ENCODE results near the gene TECTA. TPM values are rescaled to one million over a fixed set of nuclear protein-coding genes. Genes with fewer than 3 reads are reported as not detected.

TECTA gene, protein sequence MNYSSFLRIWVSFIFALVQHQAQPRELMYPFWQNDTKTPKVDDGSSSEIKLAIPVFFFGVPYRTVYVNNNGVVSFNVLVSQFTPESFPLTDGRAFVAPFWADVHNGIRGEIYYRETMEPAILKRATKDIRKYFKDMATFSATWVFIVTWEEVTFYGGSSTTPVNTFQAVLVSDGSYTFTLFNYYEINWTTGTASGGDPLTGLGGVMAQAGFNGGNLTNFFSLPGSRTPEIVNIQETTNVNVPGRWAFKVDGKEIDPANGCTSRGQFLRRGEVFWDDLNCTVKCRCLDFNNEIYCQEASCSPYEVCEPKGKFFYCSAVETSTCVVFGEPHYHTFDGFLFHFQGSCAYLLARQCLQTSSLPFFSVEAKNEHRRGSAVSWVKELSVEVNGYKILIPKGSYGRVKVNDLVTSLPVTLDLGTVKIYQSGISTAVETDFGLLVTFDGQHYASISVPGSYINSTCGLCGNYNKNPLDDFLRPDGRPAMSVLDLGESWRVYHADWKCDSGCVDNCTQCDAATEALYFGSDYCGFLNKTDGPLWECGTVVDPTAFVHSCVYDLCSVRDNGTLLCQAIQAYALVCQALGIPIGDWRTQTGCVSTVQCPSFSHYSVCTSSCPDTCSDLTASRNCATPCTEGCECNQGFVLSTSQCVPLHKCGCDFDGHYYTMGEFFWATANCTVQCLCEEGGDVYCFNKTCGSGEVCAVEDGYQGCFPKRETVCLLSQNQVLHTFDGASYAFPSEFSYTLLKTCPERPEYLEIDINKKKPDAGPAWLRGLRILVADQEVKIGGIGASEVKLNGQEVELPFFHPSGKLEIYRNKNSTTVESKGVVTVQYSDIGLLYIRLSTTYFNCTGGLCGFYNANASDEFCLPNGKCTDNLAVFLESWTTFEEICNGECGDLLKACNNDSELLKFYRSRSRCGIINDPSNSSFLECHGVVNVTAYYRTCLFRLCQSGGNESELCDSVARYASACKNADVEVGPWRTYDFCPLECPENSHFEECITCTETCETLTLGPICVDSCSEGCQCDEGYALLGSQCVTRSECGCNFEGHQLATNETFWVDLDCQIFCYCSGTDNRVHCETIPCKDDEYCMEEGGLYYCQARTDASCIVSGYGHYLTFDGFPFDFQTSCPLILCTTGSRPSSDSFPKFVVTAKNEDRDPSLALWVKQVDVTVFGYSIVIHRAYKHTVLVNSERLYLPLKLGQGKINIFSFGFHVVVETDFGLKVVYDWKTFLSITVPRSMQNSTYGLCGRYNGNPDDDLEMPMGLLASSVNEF (N-terminal part only)
- 0.15 TPM for polyA plus RNA-seq (2013, experiment 1 of 2)
- 0.16 TPM for polyA plus RNA-seq (2013, experiment 2 of 2)

GRCh38 chr11:121100943-121101342 is at the start of gene TECTA:
TECTA (plus strand) TSS chr11:121101243; CDS start chr11:121102666, 1,423 bp downstream.
- Histone ChIP-seq H4K91ac (ENCODE audit: low read length) (no peak within 1 kb of the TSS), H3K27ac (ENCODE audit: low read length, poor library complexity, severe bottlenecking) (no peak within 1 kb of the TSS), H3K4me2 (ENCODE audit: low read length, poor library complexity, severe bottlenecking) (no peak within 1 kb of the TSS), H2BK5ac (ENCODE audit: low read depth, low read length, poor library complexity, severe bottlenecking) (no peak within 1 kb of the TSS), H3K4me3 (ENCODE audit: insufficient read depth in 1 of 2, low read depth in 1 of 2, low read length in 2 of 2) (no peak within 1 kb of the TSS), H3K23ac (ENCODE audit: low read length in 2 of 2) (no peak within 1 kb of the TSS), H2BK15ac (ENCODE audit: low read depth, poor library complexity, severe bottlenecking) (no peak within 1 kb of the TSS), H2AFZ (ENCODE audit: low read depth, low read length) (no peak within 1 kb of the TSS), H2AK5ac (ENCODE audit: low read length, severe bottlenecking) (no peak within 1 kb of the TSS), H3K27me3 (ENCODE audit: control insufficient read depth in 1 of 2, insufficient read depth in 1 of 2, low read length in 2 of 2) (peaks cover 0 to 16% of the 10 kb centered on the region in 2 experiments), H2BK120ac (ENCODE audit: low read depth, low read length) (no peak within 1 kb of the TSS), H2BK12ac (ENCODE audit: low read length in 2 of 2) (no peak within 1 kb of the TSS), H3K4me1 (ENCODE audit: control insufficient read depth, insufficient read depth, low read depth, low read length) (peaks cover 2% of the 10 kb centered on the region), H3K18ac (ENCODE audit: low read depth in 1 of 2, low read length in 2 of 2) (no peak within 1 kb of the TSS), H3K79me1 (replicated peaks; ENCODE audit: low read length, poor library complexity, severe bottlenecking) (no peaks in the 10 kb centered on the region), H3K4ac (ENCODE audit: low read depth in 1 of 2, low read length in 2 of 2) (no peak within 1 kb of the TSS), H3K14ac (ENCODE audit: low read length in 2 of 2) (no peak within 1 kb of the TSS), H3K9me3 (ENCODE audit: control insufficient read depth, low read length) (no peaks in the 10 kb centered on the region), H3K36me3 (ENCODE audit: control insufficient read depth in 1 of 2, insufficient read depth in 2 of 2, low read depth in 1 of 2, low read length in 2 of 2) (no peaks in the 10 kb centered on the region), H3K9ac (ENCODE audit: low read length) (no peak within 1 kb of the TSS), H4K8ac (ENCODE audit: low read length) (no peak within 1 kb of the TSS)
- WGBS, result no CpG with 5 or more reads among the region's 2 CpGs
- DNase-seq, result no peak

DNA sequence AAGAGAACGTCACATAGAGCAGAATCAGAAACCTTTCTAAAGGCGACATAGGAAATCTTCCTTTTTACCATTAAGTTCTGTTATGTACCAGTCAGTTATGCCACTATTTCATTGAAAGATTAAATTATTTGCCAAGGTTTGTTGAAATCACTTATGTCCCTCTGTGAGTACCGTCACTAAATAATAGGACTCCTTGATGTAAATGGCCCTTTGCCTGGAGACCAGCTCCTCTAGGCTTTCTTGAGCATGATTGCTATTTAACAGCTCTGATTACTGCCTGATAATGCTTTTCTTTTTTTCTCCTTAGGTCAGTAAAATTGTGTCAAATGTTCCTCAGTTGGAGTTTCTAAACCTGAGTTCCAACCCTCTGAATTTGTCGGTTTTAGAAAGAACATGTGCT is 47.8 kb upstream of the TECTA start:
- no peaks in the 10 kb centered on the region for H3K9me3 ChIP-seq (ENCODE audit: control insufficient read depth, low read length)
- WGBS, result 89% methylated on average over 2 of the region's 4 CpGs

DNA sequence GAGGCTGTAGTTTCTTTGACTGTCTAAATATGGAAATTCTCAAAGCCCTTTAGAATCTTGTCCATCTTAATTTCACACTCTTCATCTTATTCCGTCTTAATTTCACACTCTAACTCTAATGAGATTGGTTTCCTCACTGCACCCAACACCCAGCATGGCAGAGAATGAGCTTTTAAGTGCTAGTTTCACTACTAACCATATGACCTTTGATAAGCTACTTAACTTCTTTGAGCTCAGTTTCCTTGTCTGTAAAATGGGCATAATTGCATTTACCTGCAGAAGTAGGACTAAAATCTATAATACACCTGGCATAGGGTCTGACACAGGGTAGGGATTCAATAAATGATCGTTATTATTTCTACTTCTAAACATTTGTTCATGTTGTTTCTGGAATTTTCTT is 46.8 kb upstream of the TECTA start:
- Histone ChIP-seq H2AFZ (ENCODE audit: low read depth, low read length) (no peak overlapping the region), H3K4me1 (ENCODE audit: control insufficient read depth, insufficient read depth, low read depth, low read length) (no peaks in the 10 kb centered on the region), H2BK5ac (ENCODE audit: low read depth, low read length, poor library complexity, severe bottlenecking) (no peak overlapping the region), H3K23ac (ENCODE audit: low read length in 2 of 2) (no peak overlapping the region), H3K79me1 (replicated peaks; ENCODE audit: low read length, poor library complexity, severe bottlenecking) (peaks cover 3% of the 10 kb centered on the region), H3K36me3 (ENCODE audit: control insufficient read depth in 1 of 2, insufficient read depth in 2 of 2, low read depth in 1 of 2, low read length in 2 of 2) (peaks cover 4 to 91% of the 10 kb centered on the region in 2 experiments), H3K4me3 (ENCODE audit: insufficient read depth in 1 of 2, low read depth in 1 of 2, low read length in 2 of 2) (no peak overlapping the region), H3K9ac (ENCODE audit: low read length) (no peak overlapping the region), H2AK5ac (ENCODE audit: low read length, severe bottlenecking) (no peak overlapping the region), H3K4me2 (ENCODE audit: low read length, poor library complexity, severe bottlenecking) (no peak overlapping the region), H3K14ac (ENCODE audit: low read length in 2 of 2) (no peak overlapping the region), H2BK120ac (ENCODE audit: low read depth, low read length) (no peak overlapping the region), H4K8ac (ENCODE audit: low read length) (no peak overlapping the region), H3K9me3 (ENCODE audit: control insufficient read depth, low read length) (no peaks in the 10 kb centered on the region), H3K27ac (ENCODE audit: low read length, poor library complexity, severe bottlenecking) (no peak overlapping the region), H3K18ac (ENCODE audit: low read depth in 1 of 2, low read length in 2 of 2) (no peak overlapping the region), H3K4ac (ENCODE audit: low read depth in 1 of 2, low read length in 2 of 2) (no peak overlapping the region), H2BK12ac (ENCODE audit: low read length in 2 of 2) (no peak overlapping the region), H3K27me3 (ENCODE audit: control insufficient read depth in 1 of 2, insufficient read depth in 1 of 2, low read length in 2 of 2) (no peaks in the 10 kb centered on the region), H2BK15ac (ENCODE audit: low read depth, poor library complexity, severe bottlenecking) (no peak overlapping the region), H4K91ac (ENCODE audit: low read length) (no peak overlapping the region)
- no peak for DNase-seq
- WGBS, result 100% methylated on average over 2 of the region's 2 CpGs

More for the DNA sequence above, 47.8 kb upstream of the TECTA start:
- no peak overlapping the region for H2BK12ac ChIP-seq (ENCODE audit: low read length in 2 of 2)
- no peak overlapping the region for H3K4me3 ChIP-seq (ENCODE audit: insufficient read depth in 1 of 2, low read depth in 1 of 2, low read length in 2 of 2)
- H3K18ac ChIP-seq (ENCODE audit: low read depth in 1 of 2, low read length in 2 of 2), result no peak overlapping the region
- no peak overlapping the region for H2AK5ac ChIP-seq (ENCODE audit: low read length, severe bottlenecking)
- no peak overlapping the region for H2BK15ac ChIP-seq (ENCODE audit: low read depth, poor library complexity, severe bottlenecking)
- no peak overlapping the region for H3K23ac ChIP-seq (ENCODE audit: low read length in 2 of 2)
- no peak overlapping the region for H3K9ac ChIP-seq (ENCODE audit: low read length)
- peaks cover 4 to 91% of the 10 kb centered on the region in 2 experiments for H3K36me3 ChIP-seq (ENCODE audit: control insufficient read depth in 1 of 2, insufficient read depth in 2 of 2, low read depth in 1 of 2, low read length in 2 of 2)
- H2AFZ ChIP-seq (ENCODE audit: low read depth, low read length), result no peak overlapping the region
- H3K4me1 ChIP-seq (ENCODE audit: control insufficient read depth, insufficient read depth, low read depth, low read length), result no peaks in the 10 kb centered on the region
- no peak overlapping the region for H3K4me2 ChIP-seq (ENCODE audit: low read length, poor library complexity, severe bottlenecking)
- no peak overlapping the region for H3K4ac ChIP-seq (ENCODE audit: low read depth in 1 of 2, low read length in 2 of 2)
- H2BK120ac ChIP-seq (ENCODE audit: low read depth, low read length), result no peak overlapping the region
- no peak for DNase-seq
- no peak overlapping the region for H4K91ac ChIP-seq (ENCODE audit: low read length)
- no peak overlapping the region for H2BK5ac ChIP-seq (ENCODE audit: low read depth, low read length, poor library complexity, severe bottlenecking)
- H3K27ac ChIP-seq (ENCODE audit: low read length, poor library complexity, severe bottlenecking), result no peak overlapping the region
- peaks cover 3% of the 10 kb centered on the region for H3K79me1 ChIP-seq (replicated peaks; ENCODE audit: low read length, poor library complexity, severe bottlenecking)
- H3K14ac ChIP-seq (ENCODE audit: low read length in 2 of 2), result no peak overlapping the region
- no peaks in the 10 kb centered on the region for H3K27me3 ChIP-seq (ENCODE audit: control insufficient read depth in 1 of 2, insufficient read depth in 1 of 2, low read length in 2 of 2)
- H4K8ac ChIP-seq (ENCODE audit: low read length), result no peak overlapping the region
